ENCODE results near the gene CBLB. TPM values are rescaled to one million over a fixed set of nuclear protein-coding genes. Genes with fewer than 3 reads are reported as not detected.

Gene CBLB
- total RNA-seq, 2 donors from 2014 or later: 31.1 to 40.5 TPM

GRCh38 chr3:105860641-105861040 lies 8.2 kb downstream of the CBLB start:
- no peak for DNase-seq
- no peaks in the 10 kb centered on the region for H3K27me3 ChIP-seq
- no peak for ATAC-seq
- WGBS, 2 donors: 78 to 79% methylated on average over 1 of the region's 1 CpG
- no peak for TF ChIP-seq POLR2A (IDR thresholded peaks at IDR 0.05)
- TF ChIP-seq CTCF (IDR thresholded peaks at IDR 0.05): no peak
- no peak overlapping the region for H3K27ac ChIP-seq
- intact Hi-C loops (cut with DNase I): no loop called here
- H3K36me3 ChIP-seq (replicated peaks in 1 of 2; ENCODE audit: insufficient read depth in 1 of 2, low read depth in 2 of 2): no peaks in the 10 kb centered on the region
- peaks cover 6% of the 10 kb centered on the region for H3K4me1 ChIP-seq
- no peaks in the 10 kb centered on the region for H3K9me3 ChIP-seq
- no peak overlapping the region for H3K4me3 ChIP-seq

GRCh38 chr3:105858017-105858416 lies 10.8 kb downstream of the CBLB start:
- 89 to 94% methylated on average over 3 of the region's 3 CpGs for WGBS, 2 donors
- no peaks in the 10 kb centered on the region for H3K27me3 ChIP-seq
- intact Hi-C loops (cut with DNase I): no loop called here

GRCh38 chr3:105857601-105858000 lies 11.2 kb downstream of the CBLB start:
- WGBS, 2 donors: 96 to 100% methylated on average over 1 of the region's 1 CpG
- no peak for TF ChIP-seq POLR2A (IDR thresholded peaks at IDR 0.05)
- TF ChIP-seq CTCF (IDR thresholded peaks at IDR 0.05): no peak

More at GRCh38 chr3:105858017-105858416, 10.8 kb downstream of the CBLB start:
- DNase-seq: no peak
- no peaks in the 10 kb centered on the region for H3K4me1 ChIP-seq
- ATAC-seq: no peak
- TF ChIP-seq POLR2A (IDR thresholded peaks at IDR 0.05): no peak
- TF ChIP-seq CTCF (IDR thresholded peaks at IDR 0.05): no peak
- no peaks in the 10 kb centered on the region for H3K36me3 ChIP-seq (replicated peaks in 1 of 2; ENCODE audit: insufficient read depth in 1 of 2, low read depth in 2 of 2)
- no peak overlapping the region for H3K4me3 ChIP-seq
- H3K9me3 ChIP-seq: no peaks in the 10 kb centered on the region
- H3K27ac ChIP-seq: no peak overlapping the region

GRCh38 chr3:105856605-105857004 lies 12.2 kb downstream of the CBLB start:
- H3K4me1 ChIP-seq: no peaks in the 10 kb centered on the region
- H3K36me3 ChIP-seq (replicated peaks in 1 of 2; ENCODE audit: insufficient read depth in 1 of 2, low read depth in 2 of 2): peaks cover 0 to 5% of the 10 kb centered on the region in 2 donors
- H3K4me3 ChIP-seq: no peak overlapping the region
- no peaks in the 10 kb centered on the region for H3K27me3 ChIP-seq
- DNase-seq (no peak), ATAC-seq (no peak)
- TF ChIP-seq CTCF (IDR thresholded peaks at IDR 0.05): no peak
- TF ChIP-seq POLR2A (IDR thresholded peaks at IDR 0.05): no peak
- H3K9me3 ChIP-seq: no peaks in the 10 kb centered on the region
- intact Hi-C loops (cut with DNase I): no loop called here
- H3K27ac ChIP-seq: no peak overlapping the region
- WGBS, 2 donors: 90 to 93% methylated on average over 2 of the region's 2 CpGs

More at GRCh38 chr3:105857601-105858000, 11.2 kb downstream of the CBLB start:
- no peak overlapping the region for H3K27ac ChIP-seq
- H3K4me1 ChIP-seq: no peaks in the 10 kb centered on the region
- no peak overlapping the region for H3K4me3 ChIP-seq
- no peak for ATAC-seq
- peaks cover 0 to 3% of the 10 kb centered on the region in 2 donors for H3K36me3 ChIP-seq (replicated peaks in 1 of 2; ENCODE audit: insufficient read depth in 1 of 2, low read depth in 2 of 2)
- intact Hi-C loops (cut with DNase I): no loop called here
- DNase-seq: no peak
- no peaks in the 10 kb centered on the region for H3K27me3 ChIP-seq
- no peaks in the 10 kb centered on the region for H3K9me3 ChIP-seq

GRCh38 chr3:105853801-105854432 lies 14.9 kb downstream of the CBLB start:
- TF ChIP-seq POLR2A (IDR thresholded peaks at IDR 0.05) (no peak), CTCF (IDR thresholded peaks at IDR 0.05) (no peak)
- DNase-seq (no peak), ATAC-seq (no peak)
- H3K4me1 ChIP-seq: no peaks in the 10 kb centered on the region
- no peak overlapping the region for H3K4me3 ChIP-seq
- intact Hi-C loops (cut with DNase I): no loop called here
- peaks cover 0 to 5% of the 10 kb centered on the region in 2 donors for H3K36me3 ChIP-seq (replicated peaks in 1 of 2; ENCODE audit: insufficient read depth in 1 of 2, low read depth in 2 of 2)
- no peaks in the 10 kb centered on the region for H3K9me3 ChIP-seq
- no peak overlapping the region for H3K27ac ChIP-seq
- 83 to 93% methylated on average over 7 of the region's 7 CpGs for WGBS, 2 donors
- H3K27me3 ChIP-seq: no peaks in the 10 kb centered on the region
